PC-9 (cell line): Measurements from ENCODE around the gene KCNIP1. TPM values are rescaled to one million over a fixed set of nuclear protein-coding genes. Genes with fewer than 3 reads are reported as not detected.
A peak's percentile ranks its signal among the peaks of the same experiment; 100 is the strongest.

Source experiments
- BruUV-seq: library from RNA; stranded (reverse); fragments of 400-500 nt; replicated peaks from 2 replicates; lab custom pipeline; 2021; lab: Mats Ljungman, UMichigan
- CTCF ChIA-PET: fragments of 300-600 bp; sonication (Branson Sonifier 250); formaldehyde crosslinking; loops from one replicate; lab custom pipeline; 2022; ENCODE audit warnings: antibody characterized with exemption; lab: Charles Lee
- POLR2A ChIA-PET: fragments of 300-600 bp; sonication (Branson Sonifier 250); formaldehyde crosslinking; loops from one replicate; lab custom pipeline; 2022; ENCODE audit warnings: antibody characterized with exemption; ENCODE audit not compliant: unreplicated experiment; lab: Charles Lee
- DNase-seq, 2 experiments: peaks; one replicate each; pipeline versions ENCODE4 v3.0.0 to v3.0.0-alpha.2; 2015 to 2022; ENCODE audit warnings: mixed read lengths in 1 of 2
- H2AFZ ChIP-seq: fragments of 200-600 bp; sonication (generic); 2 replicates; pipeline ENCODE4 v1.8.1; 2017; ENCODE audit warnings: antibody characterized with exemption
- H3F3A ChIP-seq: fragments of 200-600 bp; sonication (generic); 2 replicates; pipeline ENCODE4 v1.8.1; 2017; ENCODE audit warnings: antibody characterized with exemption, mild to moderate bottlenecking, low read depth; ENCODE audit not compliant: insufficient read depth
- H3K27ac ChIP-seq: fragments of 200-600 bp; sonication (generic); 2 replicates; pipeline ENCODE4 v1.6.1; 2016; ENCODE audit warnings: mixed run types
- H3K27me3 ChIP-seq: fragments of 200-600 bp; sonication (generic); 2 replicates; pipeline ENCODE4 v1.6.1; 2016; ENCODE audit warnings: low read depth, mixed run types; ENCODE audit not compliant: insufficient read depth
- H3K36me3 ChIP-seq: fragments of 200-600 bp; sonication (generic); 2 replicates; pipeline ENCODE4 v1.6.1; 2016; ENCODE audit warnings: low read depth, mixed run types
- H3K4me1 ChIP-seq: fragments of 200-600 bp; sonication (generic); replicated peaks from 2 replicates; pipeline ENCODE4 v1.6.1; 2016; ENCODE audit warnings: mixed run types; ENCODE audit not compliant: insufficient read depth
- H3K4me2 ChIP-seq: fragments of 200-600 bp; sonication (generic); 2 replicates; pipeline ENCODE4 v1.6.1; 2017; ENCODE audit warnings: mixed run types
- H3K4me3 ChIP-seq: fragments of 200-600 bp; sonication (generic); 2 replicates; pipeline ENCODE4 v1.6.1; 2016; ENCODE audit warnings: mixed run types
- H3K79me2 ChIP-seq: fragments of 200-600 bp; sonication (generic); 2 replicates; pipeline ENCODE4 v1.6.1; 2017; ENCODE audit warnings: low read depth, mixed run types
- H3K9me2 ChIP-seq: fragments of 200-600 bp; sonication (generic); 2 replicates; pipeline ENCODE4 v1.8.1; 2017; ENCODE audit warnings: mild to moderate bottlenecking; ENCODE audit not compliant: insufficient read depth
- H3K9me3 ChIP-seq: fragments of 200-600 bp; sonication (generic); 2 replicates; pipeline ENCODE4 v1.8.1; 2016; ENCODE audit warnings: low read depth; ENCODE audit not compliant: insufficient read depth
- H4K20me1 ChIP-seq: fragments of 200-600 bp; sonication (generic); 2 replicates; pipeline ENCODE4 v1.8.1; 2017; ENCODE audit not compliant: insufficient read depth
- EZH2 ChIP-seq: fragments of 200-600 bp; sonication (generic); IDR thresholded peaks from 2 replicates; pipeline ENCODE4 v1.8.0; 2017; ENCODE audit warnings: antibody characterized with exemption, low read depth
- intact Hi-C: fragments of 100-400 bp; cut with micrococcal nuclease; formaldehyde crosslinking; loops from one replicate; pipeline ENCODE4 v1.10.0; 2022; ENCODE audit not compliant: unreplicated experiment
- total RNA-seq: library from RNA; stranded (reverse); gene quantifications from 2 replicates; pipeline ENCODE4 v1.2.3, GENCODE V29; 2021
- TF ChIP-seq, protein P1 (sequence below): fragments of 200-600 bp; sonication (generic); conservative IDR thresholded peaks from 2 replicates; pipeline ENCODE4 v1.6.1; 2017; ENCODE audit warnings: mixed run types, antibody characterized with exemption, mild to moderate bottlenecking, moderate library complexity

The KCNIP1 gene
- total RNA-seq, 1 experiment from 2014 or later = not detected

- no TSS peak for BruUV-seq
- no peak overlapping the region for H2AFZ ChIP-seq
Measured at GRCh38 chr5:170638454-170639220, 134.8 kb downstream of the KCNIP1 start.

GRCh38 chr5:170639221-170639925 is 135.6 kb downstream of the KCNIP1 start:
- Histone ChIP-seq H3K9me2 (no peaks in the 10 kb centered on the region), H3K9me3 (no peaks in the 10 kb centered on the region), H3K79me2 (no peaks in the 10 kb centered on the region), H2AFZ (no peak overlapping the region), H4K20me1 (no peaks in the 10 kb centered on the region), H3K4me2 (no peak overlapping the region), H3F3A (peaks cover 2% of the 10 kb centered on the region; the same call in 1 of the 2 replicates), H3K27me3 (no peaks in the 10 kb centered on the region; the same call in 1 of the 2 replicates), H3K4me3 (no peak overlapping the region), H3K4me1 (peaks cover 4% of the 10 kb centered on the region), H3K36me3 (no peaks in the 10 kb centered on the region), H3K27ac (no peak overlapping the region)
- ChIA-PET CTCF (no interaction called here), POLR2A (no interaction called here)
- TF ChIP-seq EZH2 = no peak
- TF ChIP-seq, protein P1, sequence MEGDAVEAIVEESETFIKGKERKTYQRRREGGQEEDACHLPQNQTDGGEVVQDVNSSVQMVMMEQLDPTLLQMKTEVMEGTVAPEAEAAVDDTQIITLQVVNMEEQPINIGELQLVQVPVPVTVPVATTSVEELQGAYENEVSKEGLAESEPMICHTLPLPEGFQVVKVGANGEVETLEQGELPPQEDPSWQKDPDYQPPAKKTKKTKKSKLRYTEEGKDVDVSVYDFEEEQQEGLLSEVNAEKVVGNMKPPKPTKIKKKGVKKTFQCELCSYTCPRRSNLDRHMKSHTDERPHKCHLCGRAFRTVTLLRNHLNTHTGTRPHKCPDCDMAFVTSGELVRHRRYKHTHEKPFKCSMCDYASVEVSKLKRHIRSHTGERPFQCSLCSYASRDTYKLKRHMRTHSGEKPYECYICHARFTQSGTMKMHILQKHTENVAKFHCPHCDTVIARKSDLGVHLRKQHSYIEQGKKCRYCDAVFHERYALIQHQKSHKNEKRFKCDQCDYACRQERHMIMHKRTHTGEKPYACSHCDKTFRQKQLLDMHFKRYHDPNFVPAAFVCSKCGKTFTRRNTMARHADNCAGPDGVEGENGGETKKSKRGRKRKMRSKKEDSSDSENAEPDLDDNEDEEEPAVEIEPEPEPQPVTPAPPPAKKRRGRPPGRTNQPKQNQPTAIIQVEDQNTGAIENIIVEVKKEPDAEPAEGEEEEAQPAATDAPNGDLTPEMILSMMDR = no peak
- no TSS peak for BruUV-seq
- peak in 1 of 2 experiments; percentile 18 for DNase-seq
- intact Hi-C loops = loop anchor here (2.0 to 10.0 kb wide), 2 partner anchors 105 to 565 kb away; no protein-coding TSS in a partner anchor

More at GRCh38 chr5:170638454-170639220, 134.8 kb downstream of the KCNIP1 start:
- Histone ChIP-seq H3K36me3 (no peaks in the 10 kb centered on the region), H3K4me1 (peaks cover 11% of the 10 kb centered on the region), H3K27me3 (no peaks in the 10 kb centered on the region; the same call in 1 of the 2 replicates), H4K20me1 (no peaks in the 10 kb centered on the region), H3K9me2 (no peaks in the 10 kb centered on the region), H3K4me3 (no peak overlapping the region), H3K79me2 (no peaks in the 10 kb centered on the region), H3K9me3 (no peaks in the 10 kb centered on the region), H3K27ac (no peak overlapping the region), H3K4me2 (no peak overlapping the region), H3F3A (peaks cover 9% of the 10 kb centered on the region; the same call in 1 of the 2 replicates)
- peak; percentile 43 to 73 for DNase-seq
- ChIA-PET POLR2A (no interaction called here), CTCF (interaction anchor here (0.6 kb wide), 1 partner anchor 366 kb away, joined by 3 read pairs; no protein-coding TSS in a partner anchor)
- intact Hi-C loops = loop anchor here (1.0 to 10.0 kb wide), 4 partner anchors 106 to 698 kb away; no protein-coding TSS in a partner anchor
- TF ChIP-seq, protein P1 = peak; percentile 96
- no peak for TF ChIP-seq EZH2
